GM21528 (cell line): ENCODE measurements around the gene OGFOD1.
"Not testable (repeated sequence)": the region's sequence is repeated elsewhere in the genome, so short reads cannot be mapped to it uniquely, and the experiment has no call there.

Experiments
- ATAC-seq: cut with Tn5 transposase; IDR thresholded peaks from one replicate; pipeline ENCODE4 v1.9.1; 2021; ENCODE audit warnings: mild to moderate bottlenecking, moderate library complexity; ENCODE audit not compliant: unreplicated experiment, low FRiP score

OGFOD1 gene

DNA sequence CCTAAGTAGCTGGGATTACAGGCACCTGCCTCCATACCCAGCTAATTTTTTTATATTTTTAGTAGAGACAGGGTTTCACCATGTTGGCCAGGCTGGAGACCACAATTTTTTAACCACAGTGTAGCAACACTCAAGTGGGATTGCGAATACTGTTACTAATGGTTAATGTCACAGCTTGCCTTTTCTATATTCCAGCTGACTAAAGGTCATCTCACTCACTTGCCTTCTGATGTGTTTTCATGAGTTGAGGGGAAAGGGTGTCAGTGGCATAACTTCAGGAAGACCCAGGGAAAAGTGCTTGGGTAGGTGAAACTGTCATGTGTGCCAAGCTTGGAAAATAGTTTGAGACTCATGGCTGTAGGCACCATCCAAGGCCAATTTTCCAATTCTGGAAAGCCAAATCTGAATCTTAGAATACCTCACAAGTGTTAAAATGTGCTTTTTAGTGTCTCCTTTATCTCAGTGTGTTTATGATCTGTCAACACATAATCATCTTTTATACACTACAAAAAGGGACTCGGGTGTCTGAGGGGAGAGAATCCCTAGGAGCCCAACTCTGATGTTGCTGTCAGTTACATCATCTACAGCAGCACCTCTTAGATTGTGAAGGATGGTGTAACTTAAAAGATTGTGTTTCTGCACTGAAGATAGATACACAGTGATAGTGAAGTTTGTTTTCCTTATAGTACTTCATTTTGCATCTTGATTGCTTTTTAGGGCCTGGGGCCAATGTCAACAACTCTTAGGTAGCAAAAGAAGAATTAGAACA lies 27.1 kb downstream of the OGFOD1 start:
- no peak for ATAC-seq

DNA sequence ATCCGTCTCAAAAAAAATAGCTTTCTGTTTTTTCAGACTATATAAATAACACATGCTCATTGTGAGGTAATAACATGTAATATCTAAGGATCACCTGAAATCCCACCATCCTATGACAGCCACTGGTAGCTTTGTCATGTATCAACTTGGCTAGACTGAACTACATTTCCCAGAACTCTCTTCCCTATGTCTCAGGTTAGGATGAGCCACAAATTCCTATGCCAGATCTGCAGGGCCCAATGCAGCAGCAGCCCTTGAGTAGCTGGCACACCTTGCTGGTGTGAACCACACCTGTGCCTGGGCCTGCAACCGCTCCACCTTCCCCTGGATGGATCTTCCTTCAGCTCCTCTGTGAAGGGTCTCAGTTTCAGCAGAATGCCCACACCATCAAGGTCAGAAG lies 28.1 kb downstream of the OGFOD1 start:
- no peak for ATAC-seq

DNA sequence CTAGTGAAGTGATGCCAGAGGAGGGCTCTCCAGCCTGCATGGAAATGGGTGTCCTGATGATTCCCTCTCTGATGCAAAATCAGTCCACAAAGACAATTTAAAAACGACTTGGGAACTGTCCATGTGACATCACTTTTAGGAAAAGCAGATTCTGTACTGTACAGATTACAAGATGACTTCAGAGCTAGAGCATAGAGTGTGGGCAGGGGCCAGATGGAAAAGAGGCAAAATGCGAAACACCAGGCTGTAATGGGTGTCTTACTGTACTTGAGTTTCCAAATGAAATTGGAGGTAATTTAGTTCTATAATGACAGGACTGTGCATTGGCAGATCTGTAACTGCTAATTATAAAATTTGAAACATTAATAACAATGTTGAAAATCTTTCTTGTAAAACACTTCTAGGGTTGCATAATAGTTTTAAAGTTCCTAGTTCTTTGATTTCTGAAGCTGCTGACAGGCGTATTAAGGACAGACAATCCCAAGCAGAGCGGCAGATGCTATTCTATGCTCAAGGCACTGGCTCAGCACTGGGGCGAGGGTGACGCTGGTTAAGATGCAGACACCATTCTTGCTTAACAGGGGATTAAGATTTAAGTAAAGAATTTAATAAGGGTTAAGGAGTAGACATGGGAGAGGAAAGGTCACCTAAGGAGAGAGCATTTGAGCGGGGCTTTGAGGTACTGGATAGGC lies 29.6 kb downstream of the OGFOD1 start:
- no peak for ATAC-seq

DNA sequence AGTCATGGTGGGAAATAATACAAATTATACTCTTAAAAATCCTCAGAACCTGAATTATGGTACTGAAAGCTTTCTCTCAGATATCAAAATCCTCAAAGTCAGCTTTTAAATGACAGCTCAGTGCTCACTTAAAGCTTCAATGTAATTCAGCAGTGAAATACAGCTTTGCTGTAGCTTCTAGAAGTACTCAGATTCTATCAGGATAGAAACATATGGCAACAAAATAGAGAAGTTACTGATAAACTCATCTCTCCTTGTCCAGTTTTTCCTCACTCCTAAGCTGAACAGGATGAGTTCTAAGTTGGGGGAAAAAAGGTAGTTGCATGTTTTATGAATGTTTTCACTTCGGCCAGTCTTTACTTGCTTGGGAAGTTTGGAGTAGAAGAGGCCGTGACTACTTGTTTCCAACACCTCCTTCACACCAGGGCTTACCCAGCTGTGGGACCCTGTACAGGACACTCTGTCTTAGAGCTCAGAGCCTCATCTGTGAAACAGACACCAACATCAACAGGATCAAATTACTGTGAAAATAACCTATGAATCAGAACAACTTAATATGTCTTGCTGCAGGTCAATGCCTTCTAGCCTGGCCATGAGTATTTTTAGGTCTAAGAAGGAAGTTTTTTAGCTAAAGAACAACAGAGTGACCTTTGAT lies 30.2 kb downstream of the OGFOD1 start:
- no peak for ATAC-seq

DNA sequence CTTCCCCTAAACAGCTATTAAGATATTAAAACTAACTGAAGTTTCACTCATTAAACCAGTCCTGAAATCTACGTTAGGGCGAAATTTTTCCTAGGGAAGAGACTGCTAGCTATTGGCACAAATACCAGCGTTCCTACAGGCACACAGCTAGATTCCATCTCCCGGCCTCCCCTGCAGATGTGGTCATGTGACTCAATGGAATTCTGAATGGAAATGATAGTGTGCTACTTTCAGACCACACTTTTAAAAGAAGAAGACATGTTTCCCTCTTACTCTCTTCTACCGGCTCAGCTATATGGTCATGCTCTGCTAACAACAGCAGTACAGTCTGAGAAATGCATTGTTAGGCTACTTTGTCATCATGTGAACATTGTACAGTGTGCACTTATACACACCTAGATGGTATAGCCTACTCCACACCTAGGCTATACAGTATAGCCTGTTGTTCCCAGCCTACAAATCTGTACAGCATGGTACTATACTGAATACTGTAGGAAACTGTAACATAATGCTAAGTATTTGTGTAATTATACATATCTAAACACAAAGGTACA lies 31.4 kb downstream of the OGFOD1 start:
- no peak for ATAC-seq

DNA sequence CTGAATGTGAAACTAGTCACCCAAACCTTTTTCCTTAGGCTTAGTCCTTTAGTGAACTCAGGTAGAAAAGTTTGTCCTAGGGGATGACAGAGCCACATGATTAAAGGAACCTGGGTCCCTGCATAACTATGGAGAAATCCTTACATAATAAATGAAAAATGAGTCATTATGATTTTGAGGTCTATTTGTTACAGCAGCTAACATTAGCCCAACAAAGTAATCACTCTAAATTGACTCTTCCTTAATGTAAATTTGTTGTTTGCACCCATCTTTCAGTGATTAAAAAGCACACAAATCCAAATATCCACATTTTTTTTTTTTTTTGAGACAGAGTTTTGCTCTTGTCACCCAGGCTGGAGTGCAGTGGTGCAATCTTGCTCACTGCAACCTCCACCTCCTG lies 32.0 kb downstream of the OGFOD1 start:
- no peak for ATAC-seq

DNA sequence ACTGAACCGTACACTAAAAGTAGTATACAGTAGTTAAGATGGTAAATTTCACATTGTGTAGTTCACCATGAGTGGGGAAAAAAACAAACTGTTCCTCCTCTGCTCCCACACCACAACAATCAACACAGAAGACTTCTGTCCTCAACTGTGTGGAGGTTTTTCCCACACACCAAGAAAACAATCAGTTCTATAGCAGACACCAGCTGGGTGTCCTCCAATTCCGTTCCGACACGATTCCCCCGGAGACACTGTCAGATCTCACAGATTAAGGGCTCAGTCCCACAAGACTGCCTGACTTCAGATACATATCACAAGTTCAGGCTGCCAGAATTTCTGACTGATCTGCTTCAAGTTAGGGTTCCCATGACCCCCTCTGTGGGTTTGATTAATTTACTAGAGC lies 36.7 kb downstream of the OGFOD1 start:
- ATAC-seq: no peak

DNA sequence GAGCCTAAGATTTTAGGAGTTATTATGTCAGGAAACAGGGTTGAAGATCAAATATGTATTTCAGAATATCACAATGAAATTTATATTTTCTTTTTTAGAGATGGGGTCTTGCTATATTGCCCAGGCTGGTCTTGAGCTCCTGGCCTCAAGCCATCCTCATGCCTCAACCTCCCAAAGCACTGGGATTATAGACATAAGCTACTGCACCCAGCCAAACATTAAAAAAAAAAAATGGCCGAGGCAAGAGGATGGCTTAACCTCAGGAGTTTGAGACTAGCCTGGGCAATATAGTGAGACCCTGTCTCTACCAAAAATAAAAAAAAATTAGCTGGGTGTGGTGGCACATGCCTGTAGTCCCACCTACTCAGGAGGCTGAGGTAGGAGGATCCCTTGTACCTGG lies 37.5 kb downstream of the OGFOD1 start:
- ATAC-seq: not testable (repeated sequence)

DNA sequence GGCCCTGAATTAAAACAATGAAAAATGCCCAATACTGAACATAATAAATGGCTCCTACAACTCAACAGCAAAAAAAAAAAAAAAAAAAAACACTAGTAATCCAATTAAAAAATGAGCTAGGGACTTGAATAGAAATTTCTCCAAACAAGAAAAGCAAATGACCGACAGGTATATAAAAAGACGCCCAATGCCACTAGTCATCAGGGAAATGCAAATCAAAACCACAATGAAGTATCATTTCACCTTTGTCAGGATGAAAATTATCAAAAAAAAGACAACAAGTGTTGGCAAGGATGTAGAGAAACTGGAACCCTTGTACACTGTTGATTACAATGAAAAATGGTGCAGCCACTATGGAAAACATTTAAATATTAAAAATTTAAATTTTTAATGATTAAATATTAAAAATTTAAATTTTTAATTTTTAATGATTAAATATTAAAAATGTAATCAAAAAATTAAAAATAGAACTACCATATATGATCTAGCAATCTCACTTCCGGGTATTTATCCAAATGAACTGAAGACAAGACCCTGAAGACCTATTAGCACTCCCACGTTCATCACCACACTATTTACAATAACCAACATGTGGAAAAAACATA lies 40.4 kb downstream of the OGFOD1 start:
- ATAC-seq: no peak

DNA sequence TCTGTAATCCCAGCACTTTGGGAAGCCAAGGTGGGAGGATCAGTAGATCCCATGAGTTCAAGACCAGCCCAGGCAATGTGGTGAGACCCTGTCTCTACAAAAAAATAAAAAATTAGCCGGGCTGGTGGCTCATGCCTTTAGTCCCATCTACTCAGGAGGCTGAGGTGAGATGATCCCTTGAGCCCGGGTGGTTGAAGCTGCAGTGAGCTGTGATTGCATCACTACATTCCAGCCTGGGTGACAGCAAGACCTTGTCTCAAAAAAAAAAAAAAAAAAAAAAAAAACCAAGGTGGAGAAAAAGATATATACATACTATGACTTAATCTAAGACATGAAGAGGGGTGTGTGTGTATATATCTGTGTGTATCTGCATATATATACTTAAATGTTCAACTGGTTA lies 41.8 kb downstream of the OGFOD1 start:
- no peak for ATAC-seq

DNA sequence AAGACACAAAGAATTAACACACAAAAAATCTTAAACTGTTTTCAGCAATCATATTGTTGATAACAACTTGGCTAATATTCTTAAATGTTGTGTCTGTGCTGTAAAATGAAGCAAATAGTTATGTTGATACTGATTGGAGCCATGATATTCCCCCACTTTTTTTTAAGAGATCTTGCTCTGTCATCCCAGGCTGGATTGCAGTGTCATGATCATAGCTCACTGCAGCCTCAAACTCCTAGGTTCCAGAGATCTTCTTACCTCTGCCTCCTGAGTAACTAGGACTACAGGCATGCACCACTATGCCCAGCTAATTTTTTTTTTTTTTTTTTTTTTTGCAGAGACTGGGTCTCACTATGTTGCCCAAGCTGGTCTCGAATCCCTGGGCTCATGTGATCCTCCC lies 42.5 kb downstream of the OGFOD1 start:
- no peak for ATAC-seq

DNA sequence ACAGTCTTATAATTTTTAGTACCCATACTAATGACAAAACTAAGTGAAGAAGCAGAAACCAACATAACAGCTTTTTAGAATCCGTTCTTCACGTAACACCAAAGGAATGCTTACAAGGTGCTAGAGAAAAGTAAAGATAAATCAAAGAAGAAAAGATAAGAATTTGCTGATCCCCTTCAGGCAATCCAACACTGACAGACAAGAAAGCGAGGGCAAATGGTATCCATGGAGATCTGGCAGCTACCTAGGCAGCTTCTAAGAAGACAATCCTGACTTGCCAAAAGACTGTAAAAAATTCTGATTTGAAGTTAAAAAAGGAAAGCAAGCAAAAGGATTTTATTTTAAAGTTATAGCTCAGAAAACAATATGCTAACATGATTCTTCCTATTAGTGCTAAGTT lies 53.8 kb downstream of the OGFOD1 start:
- ATAC-seq: no peak

DNA sequence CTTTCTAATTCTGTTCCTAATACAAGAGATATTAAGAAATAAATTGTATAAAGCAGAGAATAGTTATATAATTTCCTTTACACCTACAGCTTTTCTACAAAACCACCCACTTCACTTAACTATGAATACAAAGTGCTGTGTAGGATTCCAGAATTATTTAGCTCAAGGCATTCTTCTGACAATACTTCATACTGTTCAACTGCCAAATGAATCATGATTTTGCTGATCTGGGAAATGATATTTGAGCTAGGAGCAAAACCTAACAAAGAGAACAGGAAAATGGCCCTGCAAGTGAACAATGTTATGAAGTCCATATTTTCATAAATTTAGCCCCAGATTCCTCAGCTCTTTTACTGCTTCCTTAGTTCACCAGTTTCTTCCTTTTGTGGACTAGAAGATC lies 55.6 kb downstream of the OGFOD1 start:
- no peak for ATAC-seq

DNA sequence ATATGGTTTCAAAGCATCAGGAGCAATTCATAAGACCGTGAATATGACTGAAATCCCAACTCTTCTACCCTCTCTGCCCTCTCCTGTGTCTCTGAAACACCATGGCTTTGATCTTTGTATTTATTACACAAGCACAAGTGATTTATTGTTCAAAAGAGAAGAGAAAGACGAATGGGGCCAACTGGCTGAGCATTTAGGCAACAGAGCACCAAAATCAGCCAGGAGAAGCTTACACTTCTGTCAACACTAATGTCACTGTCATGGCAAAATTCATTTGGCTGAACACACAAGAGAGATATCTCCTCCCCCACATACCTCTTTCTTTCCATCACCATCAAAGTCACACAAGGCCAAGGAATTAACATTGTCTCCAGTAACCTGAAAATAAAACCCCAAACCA lies 59.2 kb downstream of the OGFOD1 start:
- no peak for ATAC-seq

DNA sequence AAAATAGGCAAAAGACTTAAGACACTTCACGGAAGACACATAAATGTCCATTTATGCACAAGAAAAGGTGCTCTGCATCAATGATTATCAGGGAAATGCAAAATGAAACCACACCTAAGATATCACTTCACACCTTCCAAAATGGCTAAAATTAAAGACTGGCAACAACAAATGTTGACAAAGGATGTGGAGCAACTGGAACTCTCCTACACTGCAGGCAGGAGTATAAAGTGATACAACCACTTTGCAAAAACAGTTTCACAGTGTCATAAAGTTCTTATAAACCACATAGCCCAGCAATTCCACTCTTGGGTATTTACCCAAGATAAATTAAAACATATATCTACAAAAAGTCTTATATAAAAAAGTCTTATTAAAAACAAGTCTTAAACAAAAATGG lies 60.7 kb downstream of the OGFOD1 start:
- no peak for ATAC-seq

DNA sequence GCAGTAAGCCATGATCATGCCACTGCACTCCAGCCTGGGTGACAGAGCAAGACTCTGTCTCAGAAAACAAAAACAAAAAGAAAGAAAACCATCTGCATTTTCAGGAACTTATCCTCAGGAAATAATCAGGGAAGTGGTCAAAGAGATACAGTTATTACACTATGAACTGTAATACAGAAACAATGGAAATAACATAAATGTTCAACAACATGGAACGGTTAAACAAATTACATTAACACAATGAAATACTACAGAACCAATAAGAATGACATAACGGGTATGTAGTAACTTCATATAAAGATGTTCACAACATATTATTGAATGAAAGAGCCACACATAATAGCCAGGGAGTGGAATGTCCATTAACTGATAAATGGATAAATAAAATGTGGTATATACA lies 61.7 kb downstream of the OGFOD1 start:
- ATAC-seq: no peak

DNA sequence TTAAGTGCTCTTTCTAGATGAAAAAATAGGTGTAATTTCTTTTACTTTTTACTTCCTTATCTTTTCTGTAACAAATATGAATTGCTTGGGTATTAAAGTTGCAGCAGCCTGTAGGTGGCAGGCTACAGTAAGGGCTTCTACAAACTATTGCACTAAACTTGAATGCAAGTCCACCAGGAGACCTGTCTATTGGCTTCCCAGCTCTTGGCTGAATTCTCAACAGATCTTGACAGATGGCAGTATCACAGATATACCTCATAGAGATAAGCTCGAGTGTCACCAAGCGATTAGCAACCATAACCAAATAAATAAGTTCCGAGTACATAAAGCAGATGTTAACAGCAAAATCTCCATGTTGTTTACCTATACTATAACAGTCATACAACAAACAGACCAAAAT lies 62.6 kb downstream of the OGFOD1 start:
- ATAC-seq: no peak

DNA sequence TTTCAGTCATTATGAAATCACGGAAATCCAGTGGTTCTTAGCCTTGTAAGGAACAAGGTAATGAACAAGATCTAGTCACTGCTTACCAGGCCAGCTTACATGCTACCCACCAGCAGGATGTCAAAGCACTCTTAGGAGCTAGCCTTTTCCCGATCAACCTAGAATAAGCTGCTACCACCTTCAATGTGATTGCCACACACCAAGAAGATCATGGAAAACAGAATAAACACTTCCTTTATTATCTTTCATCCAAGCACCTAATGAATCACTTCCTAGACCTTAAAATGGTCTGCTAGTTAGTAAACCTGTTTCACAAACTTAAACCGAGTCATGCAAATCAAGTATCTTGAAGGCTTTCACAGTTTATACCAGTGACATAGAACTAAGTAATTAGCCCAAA lies 63.5 kb downstream of the OGFOD1 start:
- ATAC-seq: no peak

DNA sequence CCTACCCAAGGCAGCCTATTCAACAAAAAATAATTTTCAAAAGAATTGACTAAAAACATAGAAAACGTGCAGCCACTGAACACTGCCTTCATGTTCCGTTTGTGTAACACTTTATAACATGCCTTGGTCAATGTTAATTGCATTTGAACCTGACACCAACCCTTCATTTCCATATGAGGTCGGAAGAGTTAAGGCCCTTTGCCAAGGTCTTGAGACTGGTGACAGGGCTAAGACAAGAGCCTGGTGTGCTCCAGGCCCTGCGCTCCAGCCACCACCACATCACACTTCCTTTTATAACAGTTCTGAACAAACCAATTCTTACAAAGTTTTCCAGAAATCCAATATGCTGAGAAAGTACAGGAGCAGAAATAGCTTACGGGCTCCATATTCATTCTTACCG lies 64.3 kb downstream of the OGFOD1 start:
- ATAC-seq: no peak

DNA sequence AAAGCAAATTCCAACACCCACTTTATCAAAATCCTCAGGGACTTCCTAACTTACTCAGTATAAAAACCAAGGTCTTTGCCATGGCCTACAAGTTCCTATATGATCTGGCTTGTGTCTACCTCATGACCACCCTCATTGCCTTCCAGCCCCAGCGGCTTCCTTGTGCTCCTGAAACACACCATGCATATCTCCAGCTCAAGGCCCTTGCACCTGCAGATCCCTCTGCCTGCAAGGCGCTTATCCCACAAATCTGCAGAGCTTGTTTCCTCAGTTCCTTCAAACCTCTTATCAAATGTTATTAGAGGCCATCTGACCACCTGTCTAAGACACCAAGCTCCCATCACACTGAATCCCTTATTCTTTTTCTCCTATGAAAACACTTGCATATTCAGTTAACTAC lies 65.9 kb downstream of the OGFOD1 start:
- ATAC-seq: no peak

DNA sequence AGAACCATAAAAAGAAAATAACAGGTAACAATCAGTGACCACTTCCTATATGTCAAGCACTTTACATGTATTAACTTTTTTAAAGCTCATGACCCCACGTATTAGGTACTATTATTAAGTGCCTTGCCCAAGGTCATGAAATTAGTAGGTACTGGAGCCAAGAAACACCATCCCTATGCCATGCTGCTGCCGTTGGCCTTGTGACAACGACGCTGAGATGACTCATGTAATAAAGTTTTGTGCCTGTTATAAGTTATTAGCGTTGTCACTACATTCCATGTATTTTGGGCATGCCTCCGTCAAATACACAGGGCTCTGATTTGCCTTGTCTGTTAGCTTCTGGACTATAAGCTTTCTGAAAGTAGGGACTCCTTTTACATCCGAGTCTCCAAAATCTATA lies 67.1 kb downstream of the OGFOD1 start:
- no peak for ATAC-seq
